ENCODE measurements around the gene NRXN3.

Gene NRXN3

DNA sequence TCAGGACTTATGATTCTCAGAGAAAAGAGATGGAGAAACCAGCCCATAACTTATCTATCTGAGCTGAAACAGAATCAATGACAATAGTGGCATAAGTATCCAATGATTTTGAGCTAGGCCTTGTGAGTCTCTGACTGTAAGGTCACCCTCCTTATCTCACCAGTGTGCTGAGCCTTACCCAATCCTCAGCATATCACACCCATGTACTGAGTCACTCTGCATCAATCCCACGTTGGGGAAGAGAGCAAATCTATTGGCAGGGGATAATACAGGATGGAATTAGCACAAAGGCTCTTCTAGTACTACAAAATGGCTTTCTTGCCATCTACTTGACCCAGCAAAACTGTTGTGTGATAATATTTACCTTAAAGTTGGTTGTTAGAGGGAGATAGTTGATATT is 997.8 kb downstream of the NRXN3 start:
- TF ChIP-seq, protein P1, sequence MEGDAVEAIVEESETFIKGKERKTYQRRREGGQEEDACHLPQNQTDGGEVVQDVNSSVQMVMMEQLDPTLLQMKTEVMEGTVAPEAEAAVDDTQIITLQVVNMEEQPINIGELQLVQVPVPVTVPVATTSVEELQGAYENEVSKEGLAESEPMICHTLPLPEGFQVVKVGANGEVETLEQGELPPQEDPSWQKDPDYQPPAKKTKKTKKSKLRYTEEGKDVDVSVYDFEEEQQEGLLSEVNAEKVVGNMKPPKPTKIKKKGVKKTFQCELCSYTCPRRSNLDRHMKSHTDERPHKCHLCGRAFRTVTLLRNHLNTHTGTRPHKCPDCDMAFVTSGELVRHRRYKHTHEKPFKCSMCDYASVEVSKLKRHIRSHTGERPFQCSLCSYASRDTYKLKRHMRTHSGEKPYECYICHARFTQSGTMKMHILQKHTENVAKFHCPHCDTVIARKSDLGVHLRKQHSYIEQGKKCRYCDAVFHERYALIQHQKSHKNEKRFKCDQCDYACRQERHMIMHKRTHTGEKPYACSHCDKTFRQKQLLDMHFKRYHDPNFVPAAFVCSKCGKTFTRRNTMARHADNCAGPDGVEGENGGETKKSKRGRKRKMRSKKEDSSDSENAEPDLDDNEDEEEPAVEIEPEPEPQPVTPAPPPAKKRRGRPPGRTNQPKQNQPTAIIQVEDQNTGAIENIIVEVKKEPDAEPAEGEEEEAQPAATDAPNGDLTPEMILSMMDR (IDR thresholded peaks at IDR 0.05; ENCODE audit: control extremely low read depth, extremely low read depth, low read depth, missing control alignments), result no peak
- DNase-seq (ENCODE audit: extremely low spot score), result no peak
- ChIA-PET CTCF (no interaction called here), POLR2A (no interaction called here)

DNA sequence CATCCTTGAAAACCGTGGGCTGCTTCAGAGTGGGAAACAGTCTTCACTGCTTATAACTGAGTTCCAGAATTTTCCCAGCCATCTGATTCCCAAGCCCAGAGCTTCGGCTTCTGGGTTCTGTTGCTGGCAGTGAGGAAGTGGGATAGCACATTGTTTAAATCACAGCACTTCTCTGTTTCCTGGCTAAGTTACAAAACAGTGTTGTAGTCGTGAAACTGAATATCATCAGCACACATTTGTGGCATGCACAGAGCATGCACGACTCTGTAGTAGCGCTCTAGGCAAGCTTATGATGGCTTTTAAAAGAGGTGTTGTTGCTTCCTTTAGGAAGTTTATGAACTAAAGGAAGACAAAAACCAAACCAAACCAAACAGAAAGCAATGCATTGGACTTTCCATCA is 1005.5 kb downstream of the NRXN3 start:
- CTCF ChIA-PET, result no interaction called here
- POLR2A ChIA-PET, result no interaction called here
- TF ChIP-seq, protein P1 (IDR thresholded peaks at IDR 0.05; ENCODE audit: control extremely low read depth, extremely low read depth, low read depth, missing control alignments), result no peak

DNA sequence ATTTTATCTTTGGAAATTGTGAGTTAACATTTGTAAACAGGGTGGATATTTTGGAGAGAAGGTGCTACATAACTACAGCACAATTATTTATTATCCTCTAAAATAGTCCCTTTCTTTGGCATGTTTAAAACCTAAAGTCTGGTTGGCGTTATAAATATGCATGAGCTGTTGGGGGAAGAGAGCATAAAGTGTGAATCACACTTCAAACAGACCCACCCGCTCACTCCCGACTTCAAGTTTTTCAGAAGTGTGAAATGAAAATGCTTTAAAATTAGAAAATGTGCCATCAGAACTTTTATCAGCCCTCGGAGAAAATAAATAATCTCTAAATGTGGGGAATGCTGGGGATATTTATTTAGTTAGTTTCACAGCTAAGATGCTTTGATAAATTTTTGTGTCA is 1006.9 kb downstream of the NRXN3 start:
- TF ChIP-seq, protein P1 (IDR thresholded peaks at IDR 0.05; ENCODE audit: control extremely low read depth, extremely low read depth, low read depth, missing control alignments), result no peak
- ChIA-PET POLR2A (no interaction called here), CTCF (no interaction called here)
- no peak for DNase-seq (ENCODE audit: extremely low spot score)

More for the DNA sequence above, 1005.5 kb downstream of the NRXN3 start:
- no peak for DNase-seq (ENCODE audit: extremely low spot score)

DNA sequence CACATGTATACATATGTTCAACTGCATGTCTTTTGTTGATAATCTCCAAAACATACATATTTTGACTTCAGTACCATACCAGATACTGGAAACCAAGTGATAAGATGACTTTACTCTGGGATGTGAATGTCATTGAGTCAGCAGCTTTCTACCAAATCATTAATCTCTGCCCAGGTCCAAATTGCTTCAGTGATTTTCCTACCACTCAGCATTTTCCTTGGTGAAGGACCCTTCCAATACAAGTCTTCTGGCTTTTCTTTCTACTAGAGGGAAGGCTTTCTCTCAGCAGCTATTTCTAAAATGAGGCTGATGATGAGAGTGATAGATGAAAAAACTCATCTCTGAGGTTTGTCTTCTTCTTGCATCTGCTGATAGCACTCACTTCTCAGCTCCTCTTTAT is 1008.5 kb downstream of the NRXN3 start:
- ChIA-PET CTCF (interaction anchor here (1.3 kb wide), 1 partner anchor 25 kb away, joined by 3 read pairs; no protein-coding TSS in a partner anchor), POLR2A (no interaction called here)
- no peak for DNase-seq (ENCODE audit: extremely low spot score)
- TF ChIP-seq, protein P1 (IDR thresholded peaks at IDR 0.05; ENCODE audit: control extremely low read depth, extremely low read depth, low read depth, missing control alignments), result no peak

- CTCF ChIA-PET, result no interaction called here
- POLR2A ChIA-PET, result no interaction called here
- TF ChIP-seq, protein P1 (IDR thresholded peaks at IDR 0.05; ENCODE audit: control extremely low read depth, extremely low read depth, low read depth, missing control alignments), result no peak
- DNase-seq (ENCODE audit: extremely low spot score), result no peak
Observed at GRCh38 chr14:79179985-79180384, 1009.8 kb downstream of the NRXN3 start.

GRCh38 chr14:79180656-79181055 is 1010.5 kb downstream of the NRXN3 start:
- TF ChIP-seq, protein P1 (IDR thresholded peaks at IDR 0.05; ENCODE audit: control extremely low read depth, extremely low read depth, low read depth, missing control alignments), result no peak
- ChIA-PET CTCF (no interaction called here), POLR2A (no interaction called here)
- no peak for DNase-seq (ENCODE audit: extremely low spot score)

DNA sequence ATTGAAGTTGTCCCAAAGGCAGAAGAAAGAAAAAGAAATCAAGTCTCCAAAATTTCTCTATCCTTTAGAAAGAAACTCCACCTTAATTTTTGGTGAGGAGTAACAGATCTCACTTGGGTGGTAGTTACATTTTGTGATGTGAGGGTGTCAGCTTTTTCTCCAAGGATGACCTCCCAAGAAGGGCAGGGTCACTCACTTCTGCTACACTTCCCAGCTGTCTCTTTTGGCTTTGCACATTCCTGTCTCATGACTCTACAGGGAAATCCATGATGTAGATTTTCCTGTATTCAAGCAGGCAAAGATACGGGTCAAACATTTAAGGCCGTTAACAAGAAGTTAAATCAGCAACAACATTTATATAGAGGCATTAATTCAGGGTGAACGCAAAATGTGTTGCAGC is 1016.4 kb downstream of the NRXN3 start:
- CTCF ChIA-PET, result no interaction called here
- TF ChIP-seq, protein P1 (IDR thresholded peaks at IDR 0.05; ENCODE audit: control extremely low read depth, extremely low read depth, low read depth, missing control alignments), result no peak
- POLR2A ChIA-PET, result no interaction called here

More for the DNA sequence above, 1016.4 kb downstream of the NRXN3 start:
- DNase-seq (ENCODE audit: extremely low spot score), result no peak
